HEK293T (cell line): Measurements from ENCODE around the gene LRRC4B.

Experiments
- CTCF ChIA-PET: fragments of 350-600 bp; formaldehyde crosslinking; extraction: SDS; loops from one replicate; lab custom pipeline; 2021; ENCODE audit warnings: antibody characterized with exemption, inconsistent platforms; lab: Yijun Ruan, JAX
- POLR2A ChIA-PET: fragments of 350-600 bp; formaldehyde crosslinking; extraction: SDS; loops from one replicate; lab custom pipeline; 2020; ENCODE audit warnings: antibody characterized with exemption, inconsistent platforms; lab: Yijun Ruan, JAX
- DNase-seq: peaks from one replicate; pipeline ENCODE4 v3.0.0; 2012; ENCODE audit warnings: mixed read lengths; ENCODE audit errors: extremely low spot score
- ARNT ChIP-seq: fragments of 450-650 bp; IDR thresholded peaks from 2 replicates; pipeline ENCODE4 v1.6.1; 2017; ENCODE audit warnings: mild to moderate bottlenecking
- BHLHE40 ChIP-seq: fragments of 450-650 bp; IDR thresholded peaks from 2 replicates; pipeline ENCODE4 v1.6.1; 2016; ENCODE audit warnings: mild to moderate bottlenecking, moderate library complexity, borderline replicate concordance
- CTBP1 ChIP-seq: fragments of 450-650 bp; IDR thresholded peaks from 2 replicates; pipeline ENCODE4 v1.6.1; 2016; ENCODE audit warnings: borderline replicate concordance
- ELF4 ChIP-seq: fragments of 450-650 bp; IDR thresholded peaks from 2 replicates; pipeline ENCODE4 v1.6.1; 2017; ENCODE audit warnings: antibody characterized with exemption
- FOXA1 ChIP-seq: fragments of 450-650 bp; IDR thresholded peaks from 2 replicates; pipeline ENCODE4 v1.6.1; 2016; ENCODE audit warnings: mild to moderate bottlenecking
- FOXK2 ChIP-seq: fragments of 450-650 bp; IDR thresholded peaks from 2 replicates; pipeline ENCODE4 v1.6.1; 2016; ENCODE audit warnings: mild to moderate bottlenecking
- FOXM1 ChIP-seq: fragments of 450-650 bp; IDR thresholded peaks from 2 replicates; pipeline ENCODE4 v1.6.1; 2017; ENCODE audit warnings: mild to moderate bottlenecking, borderline replicate concordance
- HDGF ChIP-seq: fragments of 450-650 bp; IDR thresholded peaks from 2 replicates; pipeline ENCODE4 v1.6.1; 2017; ENCODE audit warnings: antibody characterized with exemption, borderline replicate concordance
- L3MBTL2 ChIP-seq: fragments of 450-650 bp; conservative IDR thresholded peaks from 2 replicates; pipeline ENCODE4 v1.6.1; 2016; ENCODE audit warnings: mild to moderate bottlenecking
- LEF1 ChIP-seq: fragments of 450-650 bp; IDR thresholded peaks from 2 replicates; pipeline ENCODE4 v1.6.1; 2017; ENCODE audit warnings: mild to moderate bottlenecking, borderline replicate concordance
- NFRKB ChIP-seq: fragments of 450-650 bp; IDR thresholded peaks from 2 replicates; pipeline ENCODE4 v1.6.1; 2016; ENCODE audit warnings: mild to moderate bottlenecking, moderate library complexity
- SP1 ChIP-seq: fragments of 450-650 bp; IDR thresholded peaks from 2 replicates; pipeline ENCODE4 v1.6.1; 2017
- SUZ12 ChIP-seq: fragments of 450-650 bp; IDR thresholded peaks from 2 replicates; pipeline ENCODE4 v1.6.1; 2016; ENCODE audit warnings: mild to moderate bottlenecking
- TARDBP ChIP-seq: fragments of 450-650 bp; IDR thresholded peaks from 2 replicates; pipeline ENCODE4 v1.6.1; 2016
- ZNF384 ChIP-seq: fragments of 450-650 bp; IDR thresholded peaks from 2 replicates; pipeline ENCODE4 v1.6.1; 2016
- TF ChIP-seq, protein P1 (sequence below): fragments of 450-650 bp; IDR thresholded peaks from 2 replicates; pipeline ENCODE4 v1.6.1; 2016

LRRC4B gene

DNA sequence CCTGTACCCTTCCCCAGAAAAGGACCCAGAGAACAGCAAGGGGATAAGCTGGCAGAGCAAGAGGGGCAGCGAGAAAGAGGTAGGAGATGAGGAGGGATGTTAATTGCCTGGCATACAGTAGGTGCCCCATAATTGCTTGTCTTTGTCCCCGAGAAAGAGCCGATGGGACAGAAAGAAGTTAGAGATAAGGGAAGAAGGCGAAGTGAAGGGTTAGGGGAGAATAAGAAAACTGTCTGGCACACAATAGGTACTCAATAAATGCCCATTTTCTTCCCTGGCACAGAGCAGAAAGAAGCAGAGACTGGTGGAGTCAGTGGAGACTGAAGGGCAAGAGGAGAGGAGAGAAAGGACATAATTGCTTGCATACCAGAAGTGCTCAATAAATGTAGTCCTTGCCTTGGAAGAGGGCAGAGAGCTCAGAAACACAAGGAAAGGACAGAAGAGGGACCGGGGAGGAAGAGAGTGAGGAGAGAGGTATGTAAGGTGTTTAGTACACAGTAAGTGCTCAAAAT is 73.2 kb downstream of the LRRC4B start:
- POLR2A ChIA-PET = no interaction called here
- TF ChIP-seq FOXK2 (no peak), ARNT (no peak), FOXM1 (no peak), LEF1 (no peak), L3MBTL2 (no peak), FOXA1 (no peak), NFRKB (no peak), BHLHE40 (no peak), SP1 (no peak), HDGF (no peak), TARDBP (no peak)
- TF ChIP-seq, protein P1, sequence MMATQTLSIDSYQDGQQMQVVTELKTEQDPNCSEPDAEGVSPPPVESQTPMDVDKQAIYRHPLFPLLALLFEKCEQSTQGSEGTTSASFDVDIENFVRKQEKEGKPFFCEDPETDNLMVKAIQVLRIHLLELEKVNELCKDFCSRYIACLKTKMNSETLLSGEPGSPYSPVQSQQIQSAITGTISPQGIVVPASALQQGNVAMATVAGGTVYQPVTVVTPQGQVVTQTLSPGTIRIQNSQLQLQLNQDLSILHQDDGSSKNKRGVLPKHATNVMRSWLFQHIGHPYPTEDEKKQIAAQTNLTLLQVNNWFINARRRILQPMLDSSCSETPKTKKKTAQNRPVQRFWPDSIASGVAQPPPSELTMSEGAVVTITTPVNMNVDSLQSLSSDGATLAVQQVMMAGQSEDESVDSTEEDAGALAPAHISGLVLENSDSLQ = no peak
- CTCF ChIA-PET = no interaction called here

DNA sequence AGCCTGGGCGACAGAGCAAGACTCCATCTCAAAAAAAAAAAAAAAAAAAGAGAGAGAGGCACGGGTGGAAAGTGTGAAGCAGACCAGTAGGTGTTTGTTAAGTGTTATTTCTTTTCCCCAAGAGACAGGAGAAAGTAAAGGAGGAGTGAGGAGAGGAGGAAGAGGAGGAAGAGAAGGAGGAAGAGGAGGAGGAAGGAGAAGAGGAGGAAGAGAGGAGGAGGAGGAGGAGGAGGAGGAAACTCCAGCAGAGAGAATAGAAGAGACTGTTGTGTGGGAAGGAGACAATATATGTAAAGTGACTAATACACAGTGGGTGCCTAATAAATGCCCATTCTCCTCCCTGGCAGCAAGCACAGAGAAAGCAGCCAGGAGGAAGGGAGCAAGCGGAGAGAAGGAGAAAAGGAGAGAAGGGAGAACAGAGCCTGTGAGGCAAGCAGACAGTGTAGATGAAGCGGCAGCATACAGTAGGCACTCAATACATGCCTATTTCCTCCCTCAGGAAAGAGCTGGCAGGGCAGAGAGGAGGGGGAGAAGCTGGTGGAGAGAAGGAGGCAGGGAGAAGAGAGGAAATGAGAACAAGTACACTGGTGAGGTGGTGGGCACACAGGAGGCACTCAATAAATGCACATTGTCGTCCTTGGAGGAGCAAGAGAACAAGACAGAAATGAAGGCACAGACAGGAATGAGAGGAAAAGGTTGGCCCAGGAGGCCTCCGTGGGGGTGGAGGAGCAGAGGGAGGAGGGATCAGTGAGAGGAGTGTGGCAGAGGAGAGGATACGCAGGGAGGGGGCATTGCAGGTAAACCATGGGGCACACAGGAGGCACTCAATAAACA is 73.8 kb downstream of the LRRC4B start:
- CTCF ChIA-PET = interaction anchor here (0.7 kb wide), 1 partner anchor 32 kb away, joined by 3 read pairs; no protein-coding TSS in a partner anchor
- no peak for TF ChIP-seq CTBP1
- no peak for TF ChIP-seq HDGF
- no peak for TF ChIP-seq L3MBTL2
- TF ChIP-seq, protein P1 = no peak
- no peak for TF ChIP-seq SUZ12
- no peak for TF ChIP-seq FOXA1
- TF ChIP-seq TARDBP = no peak
- TF ChIP-seq FOXM1 = no peak
- TF ChIP-seq ARNT = no peak
- TF ChIP-seq BHLHE40 = no peak
- TF ChIP-seq SP1 = no peak
- no peak for TF ChIP-seq ZNF384
- no peak for TF ChIP-seq ELF4
- no peak for TF ChIP-seq LEF1

More for the DNA sequence above, 73.2 kb downstream of the LRRC4B start:
- DNase-seq = no peak

DNA sequence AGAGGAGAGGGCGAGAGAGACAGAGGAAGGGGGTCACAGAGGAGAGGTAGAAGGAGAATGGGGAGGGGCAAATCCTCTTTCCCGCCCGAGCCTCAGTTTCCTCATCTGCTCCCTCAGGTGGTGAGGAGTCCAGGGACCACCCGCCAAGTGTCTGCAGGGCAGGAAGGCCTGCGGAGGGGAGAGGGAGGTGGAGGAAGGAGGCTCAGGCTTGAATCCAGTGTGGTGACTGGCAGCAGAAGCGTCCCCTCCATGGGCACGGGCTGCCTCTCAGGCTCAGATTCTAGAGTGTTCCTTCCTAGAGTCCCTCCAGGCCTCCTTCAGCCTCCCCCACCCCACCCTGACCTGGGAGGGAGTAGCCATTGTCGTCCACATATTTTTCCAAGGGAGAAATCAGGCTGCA is 75.1 kb downstream of the LRRC4B start:
- TF ChIP-seq ARNT = no peak
- TF ChIP-seq L3MBTL2 = no peak
- no peak for TF ChIP-seq FOXA1
- no peak for TF ChIP-seq HDGF
- TF ChIP-seq LEF1 = no peak
- no peak for TF ChIP-seq SP1
- TF ChIP-seq SUZ12 = no peak
- no peak for TF ChIP-seq ELF4
- TF ChIP-seq, protein P1 = no peak
- no peak for TF ChIP-seq ZNF384
- TF ChIP-seq FOXM1 = no peak
- TF ChIP-seq CTBP1 = no peak
- no peak for TF ChIP-seq BHLHE40
- TF ChIP-seq FOXK2 = no peak
- TF ChIP-seq TARDBP = no peak
- no peak for TF ChIP-seq NFRKB
- CTCF ChIA-PET = no interaction called here
- POLR2A ChIA-PET = no interaction called here
- no peak for DNase-seq

More for the DNA sequence above, 73.8 kb downstream of the LRRC4B start:
- DNase-seq = no peak
- POLR2A ChIA-PET = no interaction called here

DNA sequence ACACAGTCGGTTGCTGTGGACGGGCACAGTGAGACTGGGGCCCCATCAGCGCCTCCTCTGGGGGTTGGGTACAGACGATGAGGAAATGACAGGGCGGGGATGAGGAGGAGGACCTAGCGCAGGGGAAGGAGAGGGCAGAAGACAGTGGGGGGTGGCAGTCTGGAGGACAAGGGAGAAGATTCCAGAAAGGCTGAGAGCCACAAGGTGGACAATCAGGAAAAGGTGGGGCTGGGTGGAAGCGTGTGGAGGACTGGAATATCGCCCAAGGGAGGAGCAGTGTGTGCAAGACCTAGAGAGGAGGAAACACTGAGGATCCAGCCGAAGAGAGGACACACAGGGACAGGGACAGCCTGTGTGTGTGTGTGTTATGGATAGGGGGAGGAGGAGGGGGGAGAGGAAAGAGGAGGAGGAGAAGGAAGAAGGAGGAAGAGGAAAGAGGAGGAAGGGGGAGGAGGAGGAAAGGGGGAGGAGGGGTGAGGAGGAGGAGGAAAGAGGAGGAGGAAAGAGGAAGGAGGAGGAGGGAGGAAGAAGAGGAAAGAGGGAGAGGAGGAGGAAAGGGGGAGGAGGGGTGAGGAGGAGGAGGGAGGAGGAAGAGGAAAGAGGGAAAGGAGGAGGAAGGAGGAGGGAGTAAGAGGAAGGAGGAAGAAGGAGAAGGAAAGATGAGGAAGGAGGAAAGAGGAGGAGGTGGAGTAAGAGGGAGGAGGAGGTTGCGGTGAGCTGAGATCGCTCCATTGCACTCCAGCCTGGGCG is 75.8 kb downstream of the LRRC4B start:
- CTCF ChIA-PET = no interaction called here
- no peak for DNase-seq
- TF ChIP-seq SP1 (no peak), ELF4 (no peak), FOXA1 (no peak), ARNT (no peak), L3MBTL2 (no peak)
- TF ChIP-seq, protein P1 = no peak
- POLR2A ChIA-PET = no interaction called here

DNA sequence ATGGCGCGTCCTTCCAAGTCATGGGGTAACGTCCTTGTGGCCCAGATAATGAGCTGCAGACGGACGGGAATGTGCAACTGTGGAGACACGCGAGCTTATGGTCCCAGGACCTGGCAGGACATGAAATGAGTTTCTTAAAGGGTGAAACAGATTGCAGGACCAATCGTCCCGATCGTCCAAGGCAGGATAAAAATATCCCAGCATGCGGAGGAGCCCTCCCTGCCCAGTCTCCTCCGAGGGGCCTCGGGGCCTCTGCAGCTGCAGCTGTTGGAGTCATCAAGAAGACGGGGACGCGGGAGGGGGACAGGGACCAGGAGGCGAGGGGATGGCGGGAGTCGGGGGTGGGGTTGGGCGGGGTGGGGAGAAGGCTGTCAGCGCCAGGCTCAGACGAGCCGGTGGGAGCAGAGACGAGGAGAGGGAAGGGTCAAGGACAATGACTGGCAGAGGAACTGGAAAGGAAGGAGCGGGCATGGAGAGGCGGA is 77.2 kb downstream of the LRRC4B start:
- ChIA-PET CTCF (no interaction called here), POLR2A (no interaction called here)
- DNase-seq = no peak
- no peak for TF ChIP-seq FOXK2
- no peak for TF ChIP-seq LEF1
- no peak for TF ChIP-seq HDGF
- no peak for TF ChIP-seq NFRKB
- TF ChIP-seq L3MBTL2 = no peak
- no peak for TF ChIP-seq TARDBP
- no peak for TF ChIP-seq ARNT
- no peak for TF ChIP-seq SP1
- TF ChIP-seq CTBP1 = no peak
- no peak for TF ChIP-seq BHLHE40
- TF ChIP-seq, protein P1 = no peak
- TF ChIP-seq SUZ12 = no peak
- TF ChIP-seq ZNF384 = no peak
- TF ChIP-seq FOXA1 = no peak
- no peak for TF ChIP-seq FOXM1
- TF ChIP-seq ELF4 = no peak
